Tibial artery (tissue), 4 donors: ENCODE results near the gene FAM162A.

ENCODE experiments used
- DNase-seq, 2 donors: peaks; one replicate each; pipeline ENCODE4 v3.0.0-alpha.2; 2019
- H3K27ac ChIP-seq, 2 donors: fragments of 200-600 bp; sonication (generic) in 1 of 2; 1 replicate in 1 of 2; 2 replicates in 1 of 2; pipeline ENCODE4 v1.5.1; 2018 to 2019; ENCODE audit warnings: mild to moderate bottlenecking in 1 of 2
- H3K27me3 ChIP-seq, 2 donors: fragments of 200-600 bp; sonication (generic) in 1 of 2; one replicate each; pipeline versions ENCODE4 v1.5.1 to v1.6.0; 2016 to 2019
- H3K36me3 ChIP-seq, 3 donors: fragments of 200-600 bp; sonication (generic) in 2 of 3; one replicate each; pipeline ENCODE4 v1.5.1; 2016 to 2019; ENCODE audit warnings: mild to moderate bottlenecking in 2 of 3
- H3K4me1 ChIP-seq, 4 donors: fragments of 200-600 bp; sonication (generic) in 2 of 4; 1 replicate in 3 of 4; 2 replicates in 1 of 4; pipeline ENCODE4 v1.5.1; 2016 to 2019
- H3K4me3 ChIP-seq, 2 donors: fragments of 200-600 bp; sonication (generic) in 1 of 2; 1 replicate in 1 of 2; 2 replicates in 1 of 2; pipeline ENCODE4 v1.5.1; 2018 to 2019; ENCODE audit warnings: mild to moderate bottlenecking in 2 of 2
- H3K9me3 ChIP-seq, 3 donors: fragments of 200-600 bp; sonication (generic) in 1 of 3; one replicate each; pipeline ENCODE4 v1.5.1; 2016 to 2019
- intact Hi-C: fragments of 100-400 bp; cut with DNase I; formaldehyde crosslinking; loops from one replicate; pipeline ENCODE4 v1.15.0; 2023; ENCODE audit warnings: low total_unique reads
- TF ChIP-seq, protein P1 (sequence below), 2 experiments: fragments of 200-600 bp in 1 of 2; fragments of 450-650 bp in 1 of 2; IDR thresholded peaks; one replicate each; pipeline ENCODE4 v1.5.1; 2017 to 2019; ENCODE audit warnings: antibody characterized with exemption in 2 of 2, mild to moderate bottlenecking in 1 of 2, moderate library complexity in 1 of 2

FAM162A gene

DNA sequence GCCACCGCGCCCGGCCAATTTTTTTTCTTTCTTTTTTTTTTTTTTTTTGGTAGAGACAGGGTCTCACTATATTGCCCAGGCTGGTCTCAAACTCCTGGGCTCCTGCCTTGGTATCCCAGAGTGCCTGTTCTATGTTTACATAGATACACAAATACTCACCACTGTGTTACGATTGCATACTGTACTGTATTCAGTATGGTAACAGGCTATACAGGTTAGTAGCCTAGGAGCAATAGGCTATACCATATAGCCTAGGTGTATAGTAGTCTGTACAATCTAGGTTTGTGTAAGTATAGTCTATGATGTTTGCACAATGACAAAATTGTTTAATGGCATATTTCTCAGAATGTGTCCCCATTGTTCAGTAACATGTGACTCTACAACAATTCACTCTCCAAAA lies 32.4 kb upstream of the FAM162A start:
- no peak overlapping the region for H3K4me3 ChIP-seq
- no peaks in the 10 kb centered on the region for H3K27me3 ChIP-seq
- no peaks in the 10 kb centered on the region for H3K4me1 ChIP-seq
- no peak for DNase-seq
- H3K9me3 ChIP-seq = no peaks in the 10 kb centered on the region
- H3K27ac ChIP-seq = no peak overlapping the region
- TF ChIP-seq, protein P1, sequence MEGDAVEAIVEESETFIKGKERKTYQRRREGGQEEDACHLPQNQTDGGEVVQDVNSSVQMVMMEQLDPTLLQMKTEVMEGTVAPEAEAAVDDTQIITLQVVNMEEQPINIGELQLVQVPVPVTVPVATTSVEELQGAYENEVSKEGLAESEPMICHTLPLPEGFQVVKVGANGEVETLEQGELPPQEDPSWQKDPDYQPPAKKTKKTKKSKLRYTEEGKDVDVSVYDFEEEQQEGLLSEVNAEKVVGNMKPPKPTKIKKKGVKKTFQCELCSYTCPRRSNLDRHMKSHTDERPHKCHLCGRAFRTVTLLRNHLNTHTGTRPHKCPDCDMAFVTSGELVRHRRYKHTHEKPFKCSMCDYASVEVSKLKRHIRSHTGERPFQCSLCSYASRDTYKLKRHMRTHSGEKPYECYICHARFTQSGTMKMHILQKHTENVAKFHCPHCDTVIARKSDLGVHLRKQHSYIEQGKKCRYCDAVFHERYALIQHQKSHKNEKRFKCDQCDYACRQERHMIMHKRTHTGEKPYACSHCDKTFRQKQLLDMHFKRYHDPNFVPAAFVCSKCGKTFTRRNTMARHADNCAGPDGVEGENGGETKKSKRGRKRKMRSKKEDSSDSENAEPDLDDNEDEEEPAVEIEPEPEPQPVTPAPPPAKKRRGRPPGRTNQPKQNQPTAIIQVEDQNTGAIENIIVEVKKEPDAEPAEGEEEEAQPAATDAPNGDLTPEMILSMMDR (IDR thresholded peaks at IDR 0.05) = no peak
- no peaks in the 10 kb centered on the region for H3K36me3 ChIP-seq
- intact Hi-C loops = no loop called here

DNA sequence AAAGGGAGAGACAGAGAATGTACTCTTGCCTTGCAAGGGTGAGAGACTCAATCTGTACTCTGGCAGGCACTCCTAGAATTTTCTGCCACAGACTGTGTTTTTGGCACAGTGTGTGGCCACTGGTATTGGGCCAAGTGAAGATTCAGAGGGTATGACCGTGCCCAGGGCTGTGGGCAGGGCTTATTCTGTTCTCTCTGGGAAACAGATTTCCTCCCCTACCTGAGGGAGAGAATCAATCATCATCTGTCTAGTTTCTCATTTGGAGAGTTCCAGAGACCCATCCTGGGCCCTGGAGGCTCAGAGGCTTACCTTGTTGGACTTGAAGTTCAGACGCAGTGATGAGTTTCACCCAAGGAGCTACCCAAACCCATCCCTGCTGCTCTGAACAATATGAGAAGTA lies 30.8 kb upstream of the FAM162A start:
- Histone ChIP-seq H3K27ac (no peak overlapping the region), H3K4me3 (no peak overlapping the region), H3K27me3 (no peaks in the 10 kb centered on the region), H3K9me3 (no peaks in the 10 kb centered on the region), H3K4me1 (no peaks in the 10 kb centered on the region), H3K36me3 (peaks cover under 1 to 11% (median 2%) of the 10 kb centered on the region in 3 donors)
- no peak for DNase-seq
- TF ChIP-seq, protein P1 (IDR thresholded peaks at IDR 0.05) = no peak
- intact Hi-C loops = no loop called here

DNA sequence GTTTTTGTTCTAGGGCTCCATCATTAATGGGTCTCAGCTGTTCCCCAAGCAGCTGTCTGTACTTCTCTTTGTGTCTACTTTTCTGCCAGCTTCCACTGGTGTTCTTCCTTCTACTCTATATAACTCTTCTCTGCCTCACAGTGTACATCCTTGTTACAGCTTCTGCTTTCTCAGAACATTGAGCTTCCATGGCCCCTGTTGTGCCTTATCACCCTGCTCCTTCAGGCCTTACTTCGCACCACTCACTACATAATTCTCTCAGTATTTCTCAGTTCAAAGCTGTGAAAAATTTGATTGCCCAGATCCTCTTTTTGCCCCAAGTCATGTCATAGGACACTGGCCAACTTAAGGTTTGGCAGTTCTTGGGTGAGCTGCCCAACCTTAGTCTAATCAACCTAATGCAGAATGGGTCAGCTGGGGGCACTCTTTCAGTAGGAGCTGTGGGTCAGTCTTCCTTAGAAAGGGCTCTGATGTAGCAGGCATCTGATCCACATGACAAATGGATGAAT lies 30.0 kb upstream of the FAM162A start:
- H3K4me1 ChIP-seq = no peaks in the 10 kb centered on the region
- H3K4me3 ChIP-seq = no peak overlapping the region
- no peak for DNase-seq
- intact Hi-C loops = no loop called here
- H3K9me3 ChIP-seq = no peaks in the 10 kb centered on the region
- H3K36me3 ChIP-seq = peaks cover 8 to 16% (median 9%) of the 10 kb centered on the region in 3 donors
- H3K27me3 ChIP-seq = no peaks in the 10 kb centered on the region
- no peak overlapping the region for H3K27ac ChIP-seq
- TF ChIP-seq, protein P1 (IDR thresholded peaks at IDR 0.05) = no peak

DNA sequence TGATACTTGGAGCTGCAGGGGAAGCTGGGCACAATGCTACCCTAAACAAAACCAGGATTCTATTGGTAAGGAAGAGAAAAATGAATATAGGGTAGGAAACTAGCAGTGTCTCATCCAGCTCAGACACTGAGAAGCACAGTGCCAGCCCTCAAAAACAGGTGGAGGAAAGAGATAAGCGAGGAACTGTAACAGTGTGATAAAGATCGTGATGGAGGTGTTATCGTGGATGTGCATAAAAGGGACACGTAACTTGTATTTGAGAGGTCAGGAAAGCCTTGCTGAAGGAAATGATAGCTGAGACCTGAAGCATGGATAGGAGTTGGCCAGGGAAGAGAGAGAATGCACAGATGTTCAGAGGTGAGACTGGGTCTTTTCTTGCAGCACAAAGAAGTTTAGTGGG lies 28.4 kb upstream of the FAM162A start:
- H3K27ac ChIP-seq = no peak overlapping the region
- TF ChIP-seq, protein P1 (IDR thresholded peaks at IDR 0.05) = no peak
- no peak overlapping the region for H3K4me3 ChIP-seq
- no peak for DNase-seq
- intact Hi-C loops = no loop called here
- H3K4me1 ChIP-seq = no peaks in the 10 kb centered on the region
- no peaks in the 10 kb centered on the region for H3K27me3 ChIP-seq
- H3K36me3 ChIP-seq = peaks cover 9 to 16% (median 12%) of the 10 kb centered on the region in 3 donors
- no peaks in the 10 kb centered on the region for H3K9me3 ChIP-seq

DNA sequence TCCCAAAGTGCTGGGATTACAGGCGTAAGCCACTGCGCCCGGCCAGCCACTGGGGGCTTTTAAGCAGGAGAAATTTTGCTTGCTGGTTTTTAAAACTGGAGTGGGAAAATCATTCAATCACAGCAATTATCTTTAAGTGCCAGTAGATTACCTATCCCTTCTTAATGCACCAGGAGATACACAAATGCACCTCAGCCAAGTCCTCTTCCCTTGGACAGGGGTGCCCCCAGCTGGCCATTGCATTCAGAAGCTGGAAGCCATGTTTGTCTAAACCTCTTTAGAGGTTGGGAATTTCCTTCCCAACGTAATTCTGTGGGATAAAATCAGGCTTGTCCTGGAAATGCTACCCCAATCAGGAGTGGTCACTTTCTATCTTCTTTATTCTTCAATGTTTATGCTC lies 27.6 kb upstream of the FAM162A start:
- H3K27ac ChIP-seq = no peak overlapping the region
- intact Hi-C loops = no loop called here
- H3K9me3 ChIP-seq = no peaks in the 10 kb centered on the region
- no peaks in the 10 kb centered on the region for H3K27me3 ChIP-seq
- H3K4me3 ChIP-seq = no peak overlapping the region
- DNase-seq = no peak
- no peaks in the 10 kb centered on the region for H3K4me1 ChIP-seq
- peaks cover 14 to 19% (median 18%) of the 10 kb centered on the region in 3 donors for H3K36me3 ChIP-seq
- TF ChIP-seq, protein P1 (IDR thresholded peaks at IDR 0.05) = no peak
